ENCODE results near the gene CEP97.

Gene CEP97

DNA sequence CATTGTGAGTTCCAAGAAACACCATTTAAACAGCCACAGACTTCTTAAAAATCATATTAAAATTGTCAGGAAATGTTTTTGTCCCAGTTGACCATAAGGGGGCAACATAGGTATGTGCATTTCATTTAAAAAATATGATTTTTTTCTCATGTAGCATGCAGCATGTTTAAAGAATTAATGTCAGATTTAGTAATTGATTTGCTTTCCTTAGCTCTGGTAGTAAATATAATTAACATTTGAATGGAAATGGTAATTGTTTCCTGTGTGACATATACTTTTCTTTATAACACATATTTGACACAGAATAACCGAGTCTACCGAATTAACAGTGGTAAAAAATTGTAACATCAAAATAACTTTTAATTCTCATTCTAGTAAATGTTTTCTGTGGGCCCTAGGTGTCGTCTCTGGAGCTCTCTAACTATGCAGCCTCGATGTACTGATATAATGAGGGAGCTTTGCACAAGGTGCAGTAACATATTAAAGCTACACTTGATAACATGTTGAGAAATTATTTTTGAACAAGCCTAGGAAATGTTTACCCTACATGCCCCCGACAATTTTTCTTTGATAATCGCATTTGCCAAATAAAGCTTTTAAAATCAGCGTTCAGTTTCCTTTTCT is 89.5 kb downstream of the CEP97 start:
- H3K27me3 ChIP-seq (ENCODE audit: control insufficient read depth in 5 of 5, insufficient read depth in 4 of 5, low read length in 5 of 5), result no peaks in the 10 kb centered on the region
- peaks cover 0 to 13% (median 9%) of the 10 kb centered on the region in 5 donors for H3K4me1 ChIP-seq (ENCODE audit: control insufficient read depth in 5 of 5, insufficient read depth in 5 of 5, low read length in 5 of 5)
- no peak overlapping the region for H3K4me3 ChIP-seq (ENCODE audit: low read depth in 1 of 5, low read length in 5 of 5)
- H3K9ac ChIP-seq (ENCODE audit: low read length in 5 of 5), result no peak overlapping the region
- no peak overlapping the region for H3K27ac ChIP-seq (ENCODE audit: low read depth, low read length)
- H3K9me3 ChIP-seq (ENCODE audit: control insufficient read depth in 5 of 5, low read length in 5 of 5), result no peaks in the 10 kb centered on the region
- peaks cover 0 to 7% (median 3%) of the 10 kb centered on the region in 5 donors for H3K36me3 ChIP-seq (ENCODE audit: control insufficient read depth in 5 of 5, insufficient read depth in 5 of 5, low read length in 5 of 5)

DNA sequence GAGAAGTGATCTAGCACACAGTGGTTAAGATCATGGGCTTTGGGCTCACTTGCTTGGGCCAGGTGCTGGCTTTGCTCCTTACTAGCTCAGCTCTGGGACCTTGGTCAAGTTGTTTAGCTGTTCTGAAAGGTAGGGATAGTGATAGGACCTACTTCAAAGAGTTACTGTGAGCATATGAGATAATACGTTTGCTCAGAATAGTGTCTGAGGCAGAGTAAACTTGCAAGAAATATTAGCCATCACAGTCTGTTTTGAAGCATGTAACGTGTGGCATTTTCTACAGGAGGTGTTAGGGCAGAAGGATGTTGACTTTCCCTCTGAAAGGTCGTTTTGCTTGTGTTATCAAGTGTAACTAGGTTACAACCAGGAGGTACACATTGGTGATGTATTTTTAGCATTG is 90.4 kb downstream of the CEP97 start:
- H3K27me3 ChIP-seq (ENCODE audit: control insufficient read depth in 5 of 5, insufficient read depth in 4 of 5, low read length in 5 of 5), result no peaks in the 10 kb centered on the region
- no peaks in the 10 kb centered on the region for H3K9me3 ChIP-seq (ENCODE audit: control insufficient read depth in 5 of 5, low read length in 5 of 5)
- H3K36me3 ChIP-seq (ENCODE audit: control insufficient read depth in 5 of 5, insufficient read depth in 5 of 5, low read length in 5 of 5), result peaks cover 0 to 7% (median 3%) of the 10 kb centered on the region in 5 donors
- H3K27ac ChIP-seq (ENCODE audit: low read depth, low read length), result no peak overlapping the region
- peaks cover 0 to 7% (median 2%) of the 10 kb centered on the region in 5 donors for H3K4me1 ChIP-seq (ENCODE audit: control insufficient read depth in 5 of 5, insufficient read depth in 5 of 5, low read length in 5 of 5)
- H3K9ac ChIP-seq (ENCODE audit: low read length in 5 of 5), result no peak overlapping the region
- H3K4me3 ChIP-seq (ENCODE audit: low read depth in 1 of 5, low read length in 5 of 5), result no peak overlapping the region

DNA sequence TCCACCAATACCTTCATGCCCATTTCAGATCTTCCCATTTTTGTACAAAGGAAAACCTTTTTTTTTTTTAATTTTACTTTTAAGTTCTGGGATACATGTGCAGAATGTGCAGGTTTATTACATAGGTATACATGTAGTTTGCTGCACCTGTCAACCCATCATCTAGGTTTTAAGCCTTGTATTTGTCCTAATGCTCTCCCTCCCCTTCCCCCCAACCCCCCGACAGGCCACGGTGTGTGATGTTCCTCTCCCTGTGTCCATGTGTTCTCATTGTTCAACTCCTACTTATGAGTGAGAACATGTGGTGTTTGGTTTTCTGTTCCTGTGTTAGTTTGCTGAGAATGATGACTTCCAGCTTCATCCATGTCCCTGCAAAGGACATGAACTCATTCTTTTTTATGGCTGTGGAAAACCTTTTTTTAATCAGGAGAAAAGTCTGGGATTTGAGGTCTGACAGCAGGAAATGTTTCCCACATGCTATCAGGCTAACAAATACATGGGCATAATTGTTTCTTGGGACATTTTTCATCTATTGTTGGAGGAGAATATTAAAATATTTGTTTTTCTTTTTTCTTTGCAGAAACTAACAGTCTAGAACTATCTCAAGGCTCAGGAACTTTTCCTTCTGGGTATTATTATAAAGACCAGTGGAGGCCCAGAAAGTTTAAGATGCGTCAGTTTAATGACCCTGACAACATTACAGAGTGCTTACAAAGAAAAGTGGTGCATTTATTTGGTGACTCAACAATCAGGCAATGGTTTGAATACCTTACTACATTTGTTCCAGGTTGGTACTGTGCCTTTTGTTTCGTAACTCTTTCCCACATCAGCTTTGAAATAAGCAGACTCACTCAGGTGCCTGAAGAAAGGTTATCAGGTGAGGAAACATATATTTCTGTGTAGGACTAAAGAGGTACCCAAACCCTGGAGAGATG is 92.1 kb downstream of the CEP97 start:
- Histone ChIP-seq H3K4me1 (ENCODE audit: control insufficient read depth in 5 of 5, insufficient read depth in 5 of 5, low read length in 5 of 5) (peaks cover 0 to 3% (median 0%) of the 10 kb centered on the region in 5 donors), H3K27ac (ENCODE audit: low read depth, low read length) (no peak overlapping the region), H3K27me3 (ENCODE audit: control insufficient read depth in 5 of 5, insufficient read depth in 4 of 5, low read length in 5 of 5) (no peaks in the 10 kb centered on the region), H3K4me3 (ENCODE audit: low read depth in 1 of 5, low read length in 5 of 5) (no peak overlapping the region), H3K9me3 (ENCODE audit: control insufficient read depth in 5 of 5, low read length in 5 of 5) (no peaks in the 10 kb centered on the region), H3K9ac (ENCODE audit: low read length in 5 of 5) (no peak overlapping the region), H3K36me3 (ENCODE audit: control insufficient read depth in 5 of 5, insufficient read depth in 5 of 5, low read length in 5 of 5) (peaks cover 0 to 10% (median 7%) of the 10 kb centered on the region in 5 donors)

DNA sequence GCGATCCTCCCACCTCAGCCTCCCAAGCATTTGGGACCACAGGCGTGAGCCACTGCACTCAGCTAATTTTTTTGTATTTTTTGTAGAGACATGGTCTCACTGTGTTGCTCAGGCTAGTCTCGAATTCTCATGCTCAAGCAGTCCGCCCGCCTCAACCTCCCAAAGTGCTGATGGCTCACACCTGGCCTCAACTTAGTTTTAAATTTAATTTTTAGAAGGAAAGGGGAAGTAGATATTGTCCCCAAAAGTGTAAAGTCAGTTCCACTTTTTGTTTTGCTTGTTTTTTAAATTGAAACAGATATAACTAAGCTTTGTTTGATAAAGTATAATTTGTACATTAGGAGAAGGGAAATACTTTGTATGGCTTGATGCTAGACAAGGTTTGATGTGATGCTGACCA is 93.6 kb downstream of the CEP97 start:
- Histone ChIP-seq H3K4me3 (ENCODE audit: low read depth in 1 of 5, low read length in 5 of 5) (no peak overlapping the region), H3K4me1 (ENCODE audit: control insufficient read depth in 5 of 5, insufficient read depth in 5 of 5, low read length in 5 of 5) (peaks cover 0 to 3% (median 0%) of the 10 kb centered on the region in 5 donors), H3K36me3 (ENCODE audit: control insufficient read depth in 5 of 5, insufficient read depth in 5 of 5, low read length in 5 of 5) (peaks cover 5 to 15% (median 12%) of the 10 kb centered on the region in 5 donors), H3K9me3 (ENCODE audit: control insufficient read depth in 5 of 5, low read length in 5 of 5) (no peaks in the 10 kb centered on the region), H3K27ac (ENCODE audit: low read depth, low read length) (no peak overlapping the region), H3K27me3 (ENCODE audit: control insufficient read depth in 5 of 5, insufficient read depth in 4 of 5, low read length in 5 of 5) (no peaks in the 10 kb centered on the region), H3K9ac (ENCODE audit: low read length in 5 of 5) (no peak overlapping the region)

DNA sequence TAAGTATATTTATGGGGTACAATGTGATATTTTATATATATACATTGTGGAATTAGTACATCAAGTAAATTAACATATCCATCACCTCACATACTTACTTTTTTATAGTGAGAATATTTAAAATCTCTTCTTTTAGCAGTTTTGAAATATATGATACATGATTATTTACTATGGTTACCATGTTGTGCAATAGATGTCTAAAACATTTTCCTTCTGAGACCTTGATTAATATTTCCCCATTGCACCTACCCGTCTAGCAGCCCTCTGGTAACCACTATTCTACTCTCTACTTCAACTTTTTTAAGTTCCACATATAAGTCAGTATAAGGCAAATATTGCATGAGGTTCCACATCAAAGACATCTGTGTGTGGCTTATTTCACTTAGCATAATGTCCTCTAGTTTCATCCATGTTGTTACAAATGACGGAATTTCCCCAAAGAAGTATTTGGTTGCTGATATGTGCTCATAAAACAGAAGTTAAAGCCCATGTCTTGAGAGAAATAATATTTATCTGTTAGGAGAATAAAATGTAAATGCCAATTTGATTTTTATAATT is 95.3 kb downstream of the CEP97 start:
- peaks cover 5 to 15% (median 12%) of the 10 kb centered on the region in 5 donors for H3K36me3 ChIP-seq (ENCODE audit: control insufficient read depth in 5 of 5, insufficient read depth in 5 of 5, low read length in 5 of 5)
- H3K4me3 ChIP-seq (ENCODE audit: low read depth in 1 of 5, low read length in 5 of 5), result no peak overlapping the region
- H3K27ac ChIP-seq (ENCODE audit: low read depth, low read length), result no peak overlapping the region
- H3K9ac ChIP-seq (ENCODE audit: low read length in 5 of 5), result no peak overlapping the region
- H3K4me1 ChIP-seq (ENCODE audit: control insufficient read depth in 5 of 5, insufficient read depth in 5 of 5, low read length in 5 of 5), result peaks cover 0 to 10% (median 0%) of the 10 kb centered on the region in 5 donors
- H3K27me3 ChIP-seq (ENCODE audit: control insufficient read depth in 5 of 5, insufficient read depth in 4 of 5, low read length in 5 of 5), result no peaks in the 10 kb centered on the region
- H3K9me3 ChIP-seq (ENCODE audit: control insufficient read depth in 5 of 5, low read length in 5 of 5), result no peaks in the 10 kb centered on the region

Measured in subcutaneous abdominal adipose tissue (tissue), 5 donors.